Neutrophil (primary cell): Measurements from ENCODE around the gene ATXN1.
A peak's percentile ranks its signal among the peaks of the same experiment; 100 is the strongest.

Experiments used
- H3K27ac ChIP-seq: fragments of 200-600 bp; sonication (generic); 2 replicates; pipeline ENCODE4 v1.5.1; 2016; ENCODE audit warnings: mild to moderate bottlenecking, moderate library complexity
- H3K27me3 ChIP-seq: fragments of 200-600 bp; sonication (generic); 2 replicates; pipeline ENCODE4 v1.6.0; 2016; ENCODE audit warnings: mild to moderate bottlenecking
- H3K36me3 ChIP-seq: fragments of 200-600 bp; sonication (generic); 2 replicates; pipeline ENCODE4 v1.5.1; 2017
- H3K4me1 ChIP-seq, 2 experiments: fragments of 200-600 bp in 1 of 2; sonication (generic) in 1 of 2; 1 replicate in 1 of 2; 2 replicates in 1 of 2; pipeline versions ENCODE4 v1.5.1 to v1.6.1; 2013 to 2016; ENCODE audit warnings: low read depth in 1 of 2, low read length in 1 of 2, mild to moderate bottlenecking in 1 of 2, moderate library complexity in 1 of 2; ENCODE audit not compliant: control insufficient read depth in 1 of 2, insufficient read depth in 1 of 2
- H3K4me3 ChIP-seq, 2 experiments: fragments of 200-600 bp in 1 of 2; sonication (generic) in 1 of 2; 1 replicate in 1 of 2; 2 replicates in 1 of 2; pipeline ENCODE4 v1.5.1; 2013 to 2016; ENCODE audit warnings: low read depth in 1 of 2, low read length in 1 of 2, mild to moderate bottlenecking in 1 of 2, moderate library complexity in 1 of 2
- H3K9me3 ChIP-seq: fragments of 200-600 bp; sonication (generic); 2 replicates; pipeline ENCODE4 v1.5.1; 2016
- CTCF ChIP-seq: fragments of 200-600 bp; sonication (generic); IDR thresholded peaks from 2 replicates; pipeline ENCODE4 v1.5.1; 2016; ENCODE audit warnings: antibody characterized with exemption

The ATXN1 gene

GRCh38 chr6:16730738-16731477 is 30.4 kb downstream of the ATXN1 start:
- no peaks in the 10 kb centered on the region for H3K9me3 ChIP-seq
- peaks cover 57 to 59% of the 10 kb centered on the region in 2 experiments for H3K4me1 ChIP-seq
- H3K36me3 ChIP-seq, result peaks cover 4% of the 10 kb centered on the region
- no peaks in the 10 kb centered on the region for H3K27me3 ChIP-seq
- no peak for TF ChIP-seq CTCF
- peak overlapping the region; percentile 51 for H3K27ac ChIP-seq
- no peak overlapping the region for H3K4me3 ChIP-seq

GRCh38 chr6:16729744-16730143 is 31.5 kb downstream of the ATXN1 start:
- H3K36me3 ChIP-seq, result peaks cover 4% of the 10 kb centered on the region
- no peak overlapping the region for H3K4me3 ChIP-seq
- H3K27me3 ChIP-seq, result no peaks in the 10 kb centered on the region
- H3K4me1 ChIP-seq, result peaks cover 69 to 70% of the 10 kb centered on the region in 2 experiments
- peak overlapping the region; percentile 87 for H3K27ac ChIP-seq
- H3K9me3 ChIP-seq, result no peaks in the 10 kb centered on the region
- no peak for TF ChIP-seq CTCF

GRCh38 chr6:16729183-16729691 is 32.0 kb downstream of the ATXN1 start:
- peaks cover 74 to 75% of the 10 kb centered on the region in 2 experiments for H3K4me1 ChIP-seq
- H3K36me3 ChIP-seq, result no peaks in the 10 kb centered on the region
- no peak for TF ChIP-seq CTCF
- H3K4me3 ChIP-seq, result peak overlapping the region; percentile 26 to 33
- peak overlapping the region; percentile 87 for H3K27ac ChIP-seq
- no peaks in the 10 kb centered on the region for H3K27me3 ChIP-seq
- no peaks in the 10 kb centered on the region for H3K9me3 ChIP-seq

GRCh38 chr6:16728513-16729182 is 32.6 kb downstream of the ATXN1 start:
- H3K36me3 ChIP-seq, result no peaks in the 10 kb centered on the region
- no peaks in the 10 kb centered on the region for H3K27me3 ChIP-seq
- peak overlapping the region; percentile 26 to 33 for H3K4me3 ChIP-seq
- no peaks in the 10 kb centered on the region for H3K9me3 ChIP-seq
- peaks cover 75 to 78% of the 10 kb centered on the region in 2 experiments for H3K4me1 ChIP-seq
- TF ChIP-seq CTCF, result no peak
- H3K27ac ChIP-seq, result peak overlapping the region; percentile 87

GRCh38 chr6:16727996-16728395 is 33.3 kb downstream of the ATXN1 start:
- Histone ChIP-seq H3K36me3 (no peaks in the 10 kb centered on the region), H3K4me1 (peaks cover 75 to 78% of the 10 kb centered on the region in 2 experiments), H3K27me3 (no peaks in the 10 kb centered on the region), H3K27ac (peak overlapping the region; percentile 87), H3K4me3 (peak overlapping the region; percentile 26 to 33), H3K9me3 (no peaks in the 10 kb centered on the region)
- no peak for TF ChIP-seq CTCF
